Lower leg skin (tissue), 4 donors: Measurements from ENCODE around the gene CALU. TPM values are rescaled to one million over a fixed set of nuclear protein-coding genes. Genes with fewer than 3 reads are reported as not detected.

ENCODE experiments used
- DNase-seq, 2 donors: peaks; one replicate each; pipeline ENCODE4 v3.0.0-alpha.2; 2019; ENCODE audit warnings: low spot score in 2 of 2
- H3K4me3 ChIP-seq: fragments of 200-600 bp; sonication (generic); 2 replicates; pipeline ENCODE4 v1.5.1; 2017; ENCODE audit warnings: mild to moderate bottlenecking, low read depth; ENCODE audit not compliant: poor library complexity, severe bottlenecking
- CTCF ChIP-seq, 3 donors: fragments of 450-650 bp; IDR thresholded peaks; one replicate each; pipeline ENCODE4 v1.5.1; 2016; ENCODE audit warnings: antibody characterized with exemption in 3 of 3, mild to moderate bottlenecking in 3 of 3, moderate library complexity in 2 of 3
- POLR2A ChIP-seq, 2 donors: fragments of 450-650 bp; IDR thresholded peaks; one replicate each; pipeline ENCODE4 v1.6.1; 2016 to 2017; ENCODE audit warnings: antibody characterized with exemption in 2 of 2, mild to moderate bottlenecking in 1 of 2, moderate library complexity in 1 of 2
- WGBS, 2 donors: methylation state at CpG; one replicate each; pipeline ENCODE4 v1.1.5; 2018; 5-methylcytosine and 5-hydroxymethylcytosine counted together
- intact Hi-C: fragments of 100-400 bp; cut with DNase I; formaldehyde crosslinking; loops from one replicate; pipeline ENCODE4 v1.15.0; 2023; ENCODE audit warnings: low total_unique reads
- total RNA-seq, 4 donors: library from RNA; depleted of rRNA; stranded (reverse); fragments of >200 nt; gene quantifications; one replicate each; pipeline ENCODE4 v1.1.0, GENCODE V29; 2016

Gene CALU
- total RNA-seq, 4 donors from 2014 or later = 22.7 to 53.8 (median 30.8) TPM

DNA sequence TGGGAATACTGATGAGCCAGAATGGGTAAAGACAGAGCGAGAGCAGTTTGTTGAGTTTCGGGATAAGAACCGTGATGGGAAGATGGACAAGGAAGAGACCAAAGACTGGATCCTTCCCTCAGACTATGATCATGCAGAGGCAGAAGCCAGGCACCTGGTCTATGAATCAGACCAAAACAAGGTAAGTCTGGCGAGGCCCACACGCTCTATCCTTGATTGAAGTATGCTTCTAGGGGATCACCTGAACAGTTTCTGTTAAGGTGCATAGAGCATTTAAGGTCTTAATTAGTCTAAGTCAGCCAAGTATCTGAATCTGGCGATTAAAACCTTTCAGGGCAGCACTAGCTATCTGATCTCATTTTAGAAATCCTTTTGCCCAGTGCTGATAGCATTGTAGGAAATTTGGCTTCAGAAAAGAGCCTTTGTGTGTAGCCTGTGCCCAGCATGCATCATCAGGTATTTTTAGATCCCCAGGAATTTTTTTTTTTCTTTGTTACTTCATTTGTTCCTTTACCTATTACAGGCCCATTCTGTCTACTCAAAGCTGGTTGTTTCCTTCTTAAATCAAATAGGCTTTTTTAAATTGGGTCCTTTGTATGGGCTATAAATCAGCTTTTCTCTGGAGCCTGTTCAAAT lies 28.4 kb downstream of the CALU start:
- no peak for TF ChIP-seq CTCF (IDR thresholded peaks at IDR 0.05)
- TF ChIP-seq POLR2A (IDR thresholded peaks at IDR 0.05) = no peak
- no peak for DNase-seq
- H3K4me3 ChIP-seq = no peak overlapping the region
- 93 to 95% methylated on average over 6 of the region's 6 CpGs for WGBS, 2 donors
- intact Hi-C loops = no loop called here

GRCh38 chr7:128770233-128770632 lies 31.1 kb downstream of the CALU start:
- TF ChIP-seq CTCF (IDR thresholded peaks at IDR 0.05) = no peak
- TF ChIP-seq POLR2A (IDR thresholded peaks at IDR 0.05) = no peak
- DNase-seq = no peak
- intact Hi-C loops = no loop called here
- WGBS, 2 donors = 57 to 67% methylated on average over 2 of the region's 2 CpGs
- no peak overlapping the region for H3K4me3 ChIP-seq

GRCh38 chr7:128773604-128774003 lies 34.4 kb downstream of the CALU start:
- no peak overlapping the region for H3K4me3 ChIP-seq
- 94% methylated on average over 12 of the region's 12 CpGs for WGBS, 2 donors
- no peak for TF ChIP-seq CTCF (IDR thresholded peaks at IDR 0.05)
- TF ChIP-seq POLR2A (IDR thresholded peaks at IDR 0.05) = no peak
- intact Hi-C loops = no loop called here
- DNase-seq = no peak

- TF ChIP-seq POLR2A (IDR thresholded peaks at IDR 0.05) (no peak), CTCF (IDR thresholded peaks at IDR 0.05) (no peak)
- WGBS, 2 donors = 91 to 94% methylated on average over 13 of the region's 13 CpGs
- no peak overlapping the region for H3K4me3 ChIP-seq
- intact Hi-C loops = no loop called here
- no peak for DNase-seq
These were observed 35.0 kb downstream of the CALU start for GRCh38 chr7:128774029-128774689.

DNA sequence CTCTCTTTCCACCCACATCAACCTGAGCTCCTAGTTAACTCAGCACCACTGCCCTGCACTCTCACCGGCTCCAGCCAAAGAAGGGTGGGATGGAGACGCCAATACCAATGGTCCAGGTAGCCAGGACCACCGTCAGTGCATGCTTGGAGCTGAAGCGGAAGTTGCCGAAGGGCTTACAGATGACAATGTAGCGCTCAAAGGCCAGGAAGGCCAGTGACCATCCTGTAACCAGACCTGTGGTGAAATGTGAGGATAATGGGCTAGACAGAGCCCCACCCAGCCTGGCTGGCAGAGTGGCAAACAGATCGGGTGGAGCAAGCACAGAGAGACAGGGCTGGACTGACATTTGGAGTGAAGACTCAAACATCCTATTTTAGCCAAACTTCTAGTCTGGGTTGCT lies 35.8 kb downstream of the CALU start:
- no peak for DNase-seq
- no peak for TF ChIP-seq POLR2A (IDR thresholded peaks at IDR 0.05)
- TF ChIP-seq CTCF (IDR thresholded peaks at IDR 0.05) = no peak
- H3K4me3 ChIP-seq = no peak overlapping the region
- intact Hi-C loops = no loop called here
- 83 to 85% methylated on average over 7 of the region's 7 CpGs for WGBS, 2 donors
